Vagina (tissue), 2 donors: Measurements from ENCODE around the gene RDH12.

ENCODE experiments used
- CTCF ChIP-seq, 3 experiments: fragments of 450-650 bp in 2 of 3; fragments of 200-600 bp in 1 of 3; sonication (generic) in 1 of 3; IDR thresholded peaks; one replicate each; pipeline ENCODE4 v1.5.1; 2017 to 2019; ENCODE audit warnings: antibody characterized with exemption in 3 of 3, mild to moderate bottlenecking in 2 of 3, moderate library complexity in 2 of 3
- POLR2A ChIP-seq, 2 donors: fragments of 450-650 bp; IDR thresholded peaks; one replicate each; pipeline ENCODE4 v1.6.1; 2017; ENCODE audit warnings: antibody characterized with exemption in 2 of 2, mild to moderate bottlenecking in 2 of 2, moderate library complexity in 2 of 2

- no peak for TF ChIP-seq POLR2A (IDR thresholded peaks at IDR 0.05)
- TF ChIP-seq CTCF (IDR thresholded peaks at IDR 0.05): no peak
These were observed 6.8 kb upstream of the RDH12 start for GRCh38 chr14:67694791-67695393.
